ENCODE data around the gene SLC2A4.

SLC2A4 gene

GRCh38 chr17:7289256-7290032 lies 7.9 kb downstream of the SLC2A4 start:
- Histone ChIP-seq H3K4me2 (no peak overlapping the region), H3K27ac (no peak overlapping the region), H4K20me1 (peaks cover 0 to 11% (median 0%) of the 10 kb centered on the region in 11 experiments; a peak in 3 of 22 replicates), H3K27me3 (peaks cover 32 to 53% (median 40%) of the 10 kb centered on the region in 11 experiments), H3K4me1 (peaks cover 0 to 29% (median 25%) of the 10 kb centered on the region in 10 experiments; a peak in 17 of 20 replicates), H3K36me3 (no peaks in the 10 kb centered on the region), H3K9ac (no peak overlapping the region), H3K9me3 (replicated peaks in 1 of 11) (no peaks in the 10 kb centered on the region), H3K4me3 (no peak overlapping the region)
- TF ChIP-seq Cebpa-rat (IDR thresholded peaks at IDR 0.05) = no peak

GRCh38 chr17:7290166-7290565 lies 8.6 kb downstream of the SLC2A4 start:
- Histone ChIP-seq H3K27ac (no peak overlapping the region), H3K4me1 (peaks cover 4 to 33% (median 30%) of the 10 kb centered on the region in 10 experiments; a peak in 19 of 20 replicates), H3K27me3 (peaks cover 39 to 61% (median 47%) of the 10 kb centered on the region in 11 experiments), H4K20me1 (peaks cover 0 to 11% (median 0%) of the 10 kb centered on the region in 11 experiments; a peak in 3 of 22 replicates), H3K36me3 (no peaks in the 10 kb centered on the region), H3K4me2 (no peak overlapping the region), H3K9ac (no peak overlapping the region), H3K4me3 (no peak overlapping the region), H3K9me3 (replicated peaks in 1 of 11) (no peaks in the 10 kb centered on the region)
- no peak for TF ChIP-seq Cebpa-rat (IDR thresholded peaks at IDR 0.05)

GRCh38 chr17:7290685-7291084 lies 9.2 kb downstream of the SLC2A4 start:
- Histone ChIP-seq H3K27ac (no peak overlapping the region), H3K27me3 (peaks cover 44 to 66% (median 52%) of the 10 kb centered on the region in 11 experiments), H3K4me2 (no peak overlapping the region), H3K4me3 (no peak overlapping the region), H3K9ac (no peak overlapping the region), H3K36me3 (no peaks in the 10 kb centered on the region), H3K9me3 (replicated peaks in 1 of 11) (no peaks in the 10 kb centered on the region), H3K4me1 (peaks cover 4 to 39% (median 36%) of the 10 kb centered on the region in 10 experiments; a peak in 19 of 20 replicates), H4K20me1 (peaks cover 0 to 13% (median 0%) of the 10 kb centered on the region in 11 experiments; a peak in 3 of 22 replicates)
- TF ChIP-seq Cebpa-rat (IDR thresholded peaks at IDR 0.05) = no peak

- no peaks in the 10 kb centered on the region for H3K9me3 ChIP-seq (replicated peaks in 1 of 11)
- peaks cover 0 to 16% (median 0%) of the 10 kb centered on the region in 11 experiments; a peak in 3 of 22 replicates for H4K20me1 ChIP-seq
- H3K4me3 ChIP-seq = no peak overlapping the region
- H3K4me2 ChIP-seq = 0 out of 22 replicates have a peak overlapping the region, but pooled peaks of 1 of the 11 experiments have one; percentile 2
- no peak for TF ChIP-seq Cebpa-rat (IDR thresholded peaks at IDR 0.05)
- no peak overlapping the region for H3K27ac ChIP-seq
- H3K36me3 ChIP-seq = no peaks in the 10 kb centered on the region
- peaks cover 51 to 81% (median 64%) of the 10 kb centered on the region in 11 experiments for H3K27me3 ChIP-seq
- H3K9ac ChIP-seq = no peak overlapping the region
- peaks cover 15 to 41% (median 37%) of the 10 kb centered on the region in 10 experiments for H3K4me1 ChIP-seq
Measured at GRCh38 chr17:7292194-7292593, 10.7 kb downstream of the SLC2A4 start.

- no peak for TF ChIP-seq Cebpa-rat (IDR thresholded peaks at IDR 0.05)
- H3K9ac ChIP-seq = no peak overlapping the region
- H3K4me3 ChIP-seq = no peak overlapping the region
- H3K9me3 ChIP-seq (replicated peaks in 1 of 11) = no peaks in the 10 kb centered on the region
- no peak overlapping the region for H3K27ac ChIP-seq
- H3K4me2 ChIP-seq = peak overlapping the region in 5 of 11 experiments; percentile 2 to 76 (median 14); a peak in 8 of 22 replicates
- H3K4me1 ChIP-seq = peaks cover 15 to 41% (median 37%) of the 10 kb centered on the region in 10 experiments
- peaks cover 0 to 16% (median 0%) of the 10 kb centered on the region in 11 experiments; a peak in 3 of 22 replicates for H4K20me1 ChIP-seq
- no peaks in the 10 kb centered on the region for H3K36me3 ChIP-seq
- peaks cover 51 to 83% (median 63%) of the 10 kb centered on the region in 11 experiments for H3K27me3 ChIP-seq
Measured at GRCh38 chr17:7292729-7293128, 11.2 kb downstream of the SLC2A4 start.

GRCh38 chr17:7293159-7293558 lies 11.6 kb downstream of the SLC2A4 start:
- no peak overlapping the region for H3K4me3 ChIP-seq
- H3K4me2 ChIP-seq = peak overlapping the region in 5 of 11 experiments; percentile 2 to 76 (median 14); a peak in 7 of 22 replicates
- no peak for TF ChIP-seq Cebpa-rat (IDR thresholded peaks at IDR 0.05)

GRCh38 chr17:7293816-7294613 lies 12.5 kb downstream of the SLC2A4 start:
- Histone ChIP-seq H3K4me2 (peak overlapping the region in 9 of 11 experiments; percentile 76 to 90 (median 82); a peak in 14 of 22 replicates), H3K4me3 (no peak overlapping the region; a peak in 1 of 20 replicates), H3K4me1 (peaks cover 15 to 41% (median 37%) of the 10 kb centered on the region in 10 experiments)

More at GRCh38 chr17:7293159-7293558, 11.6 kb downstream of the SLC2A4 start:
- Histone ChIP-seq H3K27me3 (peaks cover 51 to 79% (median 63%) of the 10 kb centered on the region in 11 experiments), H4K20me1 (peaks cover 0 to 16% (median 0%) of the 10 kb centered on the region in 11 experiments; a peak in 3 of 22 replicates), H3K9ac (no peak overlapping the region), H3K27ac (no peak overlapping the region), H3K9me3 (replicated peaks in 1 of 11) (no peaks in the 10 kb centered on the region), H3K4me1 (peaks cover 15 to 41% (median 37%) of the 10 kb centered on the region in 10 experiments), H3K36me3 (no peaks in the 10 kb centered on the region)

GRCh38 chr17:7294614-7295153 lies 13.2 kb downstream of the SLC2A4 start, which contains the start of gene YBX2:
Gene YBX2, minus strand, starts transcription at chr17:7294639. Its CDS starts 139 bp downstream, at chr17:7294500.
- H4K20me1 ChIP-seq = peaks cover 0 to 16% (median 0%) of the 10 kb centered on the region in 11 experiments; a peak in 3 of 22 replicates
- H3K27ac ChIP-seq = no peak within 1 kb of the TSS
- no peaks in the 10 kb centered on the region for H3K9me3 ChIP-seq (replicated peaks in 1 of 11)
- peak within 1 kb of the TSS; percentile 76 to 90 (median 82) for H3K4me2 ChIP-seq
- peaks cover 15 to 41% (median 37%) of the 10 kb centered on the region in 10 experiments for H3K4me1 ChIP-seq
- H3K9ac ChIP-seq = peak within 1 kb of the TSS in 2 of 11 experiments; percentile 42 to 59; a peak in 3 of 22 replicates
- peaks cover 51 to 75% (median 63%) of the 10 kb centered on the region in 11 experiments for H3K27me3 ChIP-seq
- H3K36me3 ChIP-seq = no peaks in the 10 kb centered on the region
- no peak for TF ChIP-seq Cebpa-rat (IDR thresholded peaks at IDR 0.05)
- H3K4me3 ChIP-seq = peak within 1 kb of the TSS; percentile 18 to 62 (median 44); a peak in 14 of 20 replicates

More at GRCh38 chr17:7293816-7294613, 12.5 kb downstream of the SLC2A4 start:
- Histone ChIP-seq H3K36me3 (no peaks in the 10 kb centered on the region), H4K20me1 (peaks cover 0 to 16% (median 0%) of the 10 kb centered on the region in 11 experiments; a peak in 3 of 22 replicates), H3K27ac (no peak overlapping the region), H3K9me3 (replicated peaks in 1 of 11) (no peaks in the 10 kb centered on the region), H3K27me3 (peaks cover 51 to 75% (median 63%) of the 10 kb centered on the region in 11 experiments), H3K9ac (no peak overlapping the region)
- TF ChIP-seq Cebpa-rat (IDR thresholded peaks at IDR 0.05) = no peak

Measured in BLaER1 treated with 17β-estradiol and CSF1 and Interleukin-3, amounts not matched to agents 10 nM and 100 nM (cell line).